ENCODE measurements around the gene SNX20.

DNA sequence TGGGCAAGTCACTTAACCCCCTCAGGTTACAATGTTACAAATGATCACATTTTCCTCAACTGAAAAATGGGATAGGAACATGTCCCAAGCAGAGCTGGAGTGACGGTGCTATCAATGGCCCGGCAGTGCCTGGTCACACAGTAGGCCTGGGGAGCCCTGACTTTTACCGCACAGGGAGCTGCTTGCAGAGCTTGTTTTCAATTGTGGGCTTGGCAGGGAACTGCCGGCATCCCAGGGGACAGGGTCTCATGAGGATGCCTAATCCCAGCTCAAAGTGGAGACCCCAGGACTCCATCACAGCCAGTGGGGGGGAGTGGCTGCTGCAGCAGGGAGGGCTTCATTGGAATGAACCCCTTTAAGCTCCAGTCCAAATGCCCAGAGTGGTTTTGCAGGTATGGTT is 11.4 kb downstream of the SNX20 start:
- TF ChIP-seq, protein P1, sequence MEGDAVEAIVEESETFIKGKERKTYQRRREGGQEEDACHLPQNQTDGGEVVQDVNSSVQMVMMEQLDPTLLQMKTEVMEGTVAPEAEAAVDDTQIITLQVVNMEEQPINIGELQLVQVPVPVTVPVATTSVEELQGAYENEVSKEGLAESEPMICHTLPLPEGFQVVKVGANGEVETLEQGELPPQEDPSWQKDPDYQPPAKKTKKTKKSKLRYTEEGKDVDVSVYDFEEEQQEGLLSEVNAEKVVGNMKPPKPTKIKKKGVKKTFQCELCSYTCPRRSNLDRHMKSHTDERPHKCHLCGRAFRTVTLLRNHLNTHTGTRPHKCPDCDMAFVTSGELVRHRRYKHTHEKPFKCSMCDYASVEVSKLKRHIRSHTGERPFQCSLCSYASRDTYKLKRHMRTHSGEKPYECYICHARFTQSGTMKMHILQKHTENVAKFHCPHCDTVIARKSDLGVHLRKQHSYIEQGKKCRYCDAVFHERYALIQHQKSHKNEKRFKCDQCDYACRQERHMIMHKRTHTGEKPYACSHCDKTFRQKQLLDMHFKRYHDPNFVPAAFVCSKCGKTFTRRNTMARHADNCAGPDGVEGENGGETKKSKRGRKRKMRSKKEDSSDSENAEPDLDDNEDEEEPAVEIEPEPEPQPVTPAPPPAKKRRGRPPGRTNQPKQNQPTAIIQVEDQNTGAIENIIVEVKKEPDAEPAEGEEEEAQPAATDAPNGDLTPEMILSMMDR (IDR thresholded peaks at IDR 0.05) = no peak
- no peak for TF ChIP-seq ZFX (IDR thresholded peaks at IDR 0.05; ENCODE audit: borderline replicate concordance)

Measured in 22Rv1 (cell line).